ENCODE results near the gene TNIP3. TPM values are rescaled to one million over a fixed set of nuclear protein-coding genes. Genes with fewer than 3 reads are reported as not detected.

TNIP3 gene
- total RNA-seq, 6 donors from 2014 or later: 0.89 to 8.0 (median 2.3) TPM

GRCh38 chr4:121200795-121201472 is 36.8 kb upstream of the TNIP3 start:
- ATAC-seq (ENCODE audit: low FRiP score in 2 of 2): peak in 1 of 2 donors; percentile 35
- Histone ChIP-seq H3K27me3 (no peaks in the 10 kb centered on the region), H3K27ac (peak overlapping the region in 1 of 4 donors; percentile 7), H3K36me3 (no peaks in the 10 kb centered on the region), H3K4me1 (peaks cover 0 to 7% (median 2%) of the 10 kb centered on the region in 4 donors), H3K9me3 (no peaks in the 10 kb centered on the region), H3K4me3 (no peak overlapping the region)
- 62 to 73% methylated on average over 3 of the region's 3 CpGs for WGBS, 2 donors
- no peak for DNase-seq
- TF ChIP-seq POLR2AphosphoS5 (IDR thresholded peaks at IDR 0.05) (no peak), EP300 (IDR thresholded peaks at IDR 0.05) (no peak), CTCF (IDR thresholded peaks at IDR 0.05) (no peak), POLR2A (IDR thresholded peaks at IDR 0.05) (no peak)

DNA sequence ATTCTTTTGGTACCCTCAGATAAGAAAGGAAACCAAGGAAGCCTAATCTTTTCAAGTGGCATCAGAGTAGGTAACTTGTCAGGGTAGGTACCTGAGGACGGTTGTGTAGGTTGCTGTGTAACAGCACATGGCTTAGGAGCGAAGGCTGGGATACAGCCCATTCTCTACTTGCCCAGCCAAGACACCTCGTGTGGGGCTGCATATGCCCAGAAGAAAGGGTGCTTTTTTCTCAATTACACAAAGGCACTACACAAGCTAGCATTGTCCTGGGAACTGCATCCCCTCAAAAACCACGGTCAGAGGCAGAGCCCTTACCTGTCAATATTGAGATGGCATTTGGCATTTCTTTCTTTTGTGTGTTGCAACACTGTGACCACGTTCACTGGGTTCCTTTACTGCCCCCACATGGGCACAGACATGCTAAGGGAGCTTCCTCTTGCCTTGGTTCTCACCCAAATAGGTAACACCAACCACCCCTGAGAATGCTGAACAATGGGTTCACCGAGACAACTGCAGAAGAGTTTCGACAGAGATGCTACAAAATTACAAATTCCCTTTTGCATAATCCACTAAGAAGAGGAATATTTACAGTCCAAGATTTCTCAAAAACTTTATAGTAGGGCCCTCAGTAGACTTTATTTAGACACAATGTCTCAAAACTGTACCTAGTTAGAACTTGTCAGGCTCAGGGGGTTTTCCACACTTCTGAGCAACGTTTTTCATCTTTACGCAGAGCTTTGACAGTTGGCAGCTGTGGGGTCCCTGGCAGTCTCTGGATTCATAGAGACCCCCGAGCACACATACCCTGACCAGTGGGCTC is 35.8 kb upstream of the TNIP3 start:
- Histone ChIP-seq H3K4me3 (no peak overlapping the region), H3K27ac (peak overlapping the region in 1 of 4 donors; percentile 6), H3K9me3 (no peaks in the 10 kb centered on the region), H3K27me3 (no peaks in the 10 kb centered on the region), H3K36me3 (no peaks in the 10 kb centered on the region), H3K4me1 (peaks cover 0 to 7% (median 2%) of the 10 kb centered on the region in 4 donors)
- DNase-seq: no peak
- TF ChIP-seq CTCF (IDR thresholded peaks at IDR 0.05): peak in 1 of 6 experiments; percentile 7
- no peak for TF ChIP-seq POLR2A (IDR thresholded peaks at IDR 0.05)
- 72 to 82% methylated on average over 10 of the region's 10 CpGs for WGBS, 2 donors
- peak in 1 of 2 donors; percentile 15 for ATAC-seq (ENCODE audit: low FRiP score in 2 of 2)

GRCh38 chr4:121198251-121198650 is 34.1 kb upstream of the TNIP3 start:
- no peaks in the 10 kb centered on the region for H3K36me3 ChIP-seq
- peaks cover 0 to 7% (median 2%) of the 10 kb centered on the region in 4 donors for H3K4me1 ChIP-seq
- H3K27ac ChIP-seq: no peak overlapping the region
- no peaks in the 10 kb centered on the region for H3K9me3 ChIP-seq
- no peaks in the 10 kb centered on the region for H3K27me3 ChIP-seq
- TF ChIP-seq CTCF (IDR thresholded peaks at IDR 0.05): no peak
- TF ChIP-seq EP300 (IDR thresholded peaks at IDR 0.05): no peak
- TF ChIP-seq POLR2AphosphoS5 (IDR thresholded peaks at IDR 0.05): no peak
- TF ChIP-seq POLR2A (IDR thresholded peaks at IDR 0.05): no peak
- ATAC-seq (ENCODE audit: low FRiP score in 2 of 2) (no peak), DNase-seq (no peak)
- no peak overlapping the region for H3K4me3 ChIP-seq

- H3K9me3 ChIP-seq: no peaks in the 10 kb centered on the region
- no peaks in the 10 kb centered on the region for H3K36me3 ChIP-seq
- H3K4me3 ChIP-seq: no peak overlapping the region
- TF ChIP-seq CTCF (IDR thresholded peaks at IDR 0.05) (no peak), POLR2A (IDR thresholded peaks at IDR 0.05) (no peak), EP300 (IDR thresholded peaks at IDR 0.05) (no peak), POLR2AphosphoS5 (IDR thresholded peaks at IDR 0.05) (no peak)
- ATAC-seq (ENCODE audit: low FRiP score in 2 of 2): no peak
- H3K27me3 ChIP-seq: no peaks in the 10 kb centered on the region
- DNase-seq: no peak
- H3K27ac ChIP-seq: no peak overlapping the region
- H3K4me1 ChIP-seq: peaks cover 0 to 4% (median 2%) of the 10 kb centered on the region in 4 donors
- WGBS, 2 donors: 68 to 79% methylated on average over 2 of the region's 2 CpGs
Observed at GRCh38 chr4:121195649-121196048, 31.5 kb upstream of the TNIP3 start.
